Measurements from ENCODE around the gene RALGDS.

DNA sequence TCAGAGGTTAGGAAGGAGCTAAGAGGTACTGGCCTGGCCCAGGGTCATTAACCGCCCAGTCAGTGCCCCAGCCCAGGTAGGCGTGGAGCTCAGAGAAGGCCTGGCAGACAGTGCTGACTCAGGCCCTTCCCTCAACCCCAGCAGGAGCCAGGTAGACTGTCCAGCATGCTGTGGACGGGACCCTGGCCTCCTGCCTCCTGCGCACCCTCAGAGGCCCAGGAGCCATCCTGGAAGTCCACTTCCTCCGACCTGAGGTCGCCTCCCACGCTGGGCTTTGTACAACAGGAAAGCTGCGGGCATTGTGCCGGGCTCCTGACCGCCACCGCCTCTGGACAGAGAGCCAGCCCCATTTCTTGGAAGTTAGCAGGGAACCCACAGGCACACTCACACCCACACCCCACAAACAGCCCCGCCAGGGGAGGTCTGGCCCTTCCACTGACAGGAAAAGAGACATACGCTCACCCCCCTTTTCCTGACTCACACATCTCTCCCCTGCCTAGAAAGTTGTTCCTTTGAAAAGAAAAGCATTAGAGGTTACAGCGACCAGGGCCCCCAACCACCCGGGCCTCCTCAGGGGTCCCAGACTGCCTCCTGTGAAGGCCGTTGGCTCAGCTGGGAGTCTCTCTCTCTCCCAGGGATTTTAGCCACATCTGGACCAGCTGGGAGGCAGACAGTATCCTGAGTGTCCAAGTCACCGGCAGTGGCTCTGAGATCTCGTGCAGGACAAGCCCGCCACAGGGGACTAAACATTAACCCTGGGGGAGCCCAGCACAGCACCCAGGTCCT, 7.7 kb downstream of the RALGDS start:
- TF ChIP-seq OSR1 (CRISPR knock-in tag; IDR thresholded peaks at IDR 0.05) (no peak), ZFP3 (CRISPR knock-in tag; IDR thresholded peaks at IDR 0.05) (no peak), ARNTL (CRISPR knock-in tag; IDR thresholded peaks at IDR 0.05; ENCODE audit: borderline replicate concordance, low read depth) (no peak), ZNF70 (CRISPR knock-in tag; IDR thresholded peaks at IDR 0.05) (no peak), CREB5 (CRISPR knock-in tag; IDR thresholded peaks at IDR 0.05; ENCODE audit: low read depth) (no peak)
- TF ChIP-seq, protein P1, sequence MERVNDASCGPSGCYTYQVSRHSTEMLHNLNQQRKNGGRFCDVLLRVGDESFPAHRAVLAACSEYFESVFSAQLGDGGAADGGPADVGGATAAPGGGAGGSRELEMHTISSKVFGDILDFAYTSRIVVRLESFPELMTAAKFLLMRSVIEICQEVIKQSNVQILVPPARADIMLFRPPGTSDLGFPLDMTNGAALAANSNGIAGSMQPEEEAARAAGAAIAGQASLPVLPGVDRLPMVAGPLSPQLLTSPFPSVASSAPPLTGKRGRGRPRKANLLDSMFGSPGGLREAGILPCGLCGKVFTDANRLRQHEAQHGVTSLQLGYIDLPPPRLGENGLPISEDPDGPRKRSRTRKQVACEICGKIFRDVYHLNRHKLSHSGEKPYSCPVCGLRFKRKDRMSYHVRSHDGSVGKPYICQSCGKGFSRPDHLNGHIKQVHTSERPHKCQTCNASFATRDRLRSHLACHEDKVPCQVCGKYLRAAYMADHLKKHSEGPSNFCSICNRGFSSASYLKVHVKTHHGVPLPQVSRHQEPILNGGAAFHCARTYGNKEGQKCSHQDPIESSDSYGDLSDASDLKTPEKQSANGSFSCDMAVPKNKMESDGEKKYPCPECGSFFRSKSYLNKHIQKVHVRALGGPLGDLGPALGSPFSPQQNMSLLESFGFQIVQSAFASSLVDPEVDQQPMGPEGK (CRISPR knock-in tag; IDR thresholded peaks at IDR 0.05; ENCODE audit: borderline replicate concordance): no peak
